GM20000 (cell line): Measurements from ENCODE around the gene EME1.

Experiments
- DNase-seq: peaks from one replicate; pipeline ENCODE4 v3.0.0; 2012; ENCODE audit warnings: low spot score
- TF ChIP-seq, protein P1 (sequence below): IDR thresholded peaks from 2 replicates; pipeline ENCODE4 v1.5.1; 2012; ENCODE audit warnings: mild to moderate bottlenecking, control low read depth; ENCODE audit errors: extremely low read depth, missing control alignments

Gene EME1, protein sequence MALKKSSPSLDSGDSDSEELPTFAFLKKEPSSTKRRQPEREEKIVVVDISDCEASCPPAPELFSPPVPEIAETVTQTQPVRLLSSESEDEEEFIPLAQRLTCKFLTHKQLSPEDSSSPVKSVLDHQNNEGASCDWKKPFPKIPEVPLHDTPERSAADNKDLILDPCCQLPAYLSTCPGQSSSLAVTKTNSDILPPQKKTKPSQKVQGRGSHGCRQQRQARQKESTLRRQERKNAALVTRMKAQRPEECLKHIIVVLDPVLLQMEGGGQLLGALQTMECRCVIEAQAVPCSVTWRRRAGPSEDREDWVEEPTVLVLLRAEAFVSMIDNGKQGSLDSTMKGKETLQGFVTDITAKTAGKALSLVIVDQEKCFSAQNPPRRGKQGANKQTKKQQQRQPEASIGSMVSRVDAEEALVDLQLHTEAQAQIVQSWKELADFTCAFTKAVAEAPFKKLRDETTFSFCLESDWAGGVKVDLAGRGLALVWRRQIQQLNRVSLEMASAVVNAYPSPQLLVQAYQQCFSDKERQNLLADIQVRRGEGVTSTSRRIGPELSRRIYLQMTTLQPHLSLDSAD

DNA sequence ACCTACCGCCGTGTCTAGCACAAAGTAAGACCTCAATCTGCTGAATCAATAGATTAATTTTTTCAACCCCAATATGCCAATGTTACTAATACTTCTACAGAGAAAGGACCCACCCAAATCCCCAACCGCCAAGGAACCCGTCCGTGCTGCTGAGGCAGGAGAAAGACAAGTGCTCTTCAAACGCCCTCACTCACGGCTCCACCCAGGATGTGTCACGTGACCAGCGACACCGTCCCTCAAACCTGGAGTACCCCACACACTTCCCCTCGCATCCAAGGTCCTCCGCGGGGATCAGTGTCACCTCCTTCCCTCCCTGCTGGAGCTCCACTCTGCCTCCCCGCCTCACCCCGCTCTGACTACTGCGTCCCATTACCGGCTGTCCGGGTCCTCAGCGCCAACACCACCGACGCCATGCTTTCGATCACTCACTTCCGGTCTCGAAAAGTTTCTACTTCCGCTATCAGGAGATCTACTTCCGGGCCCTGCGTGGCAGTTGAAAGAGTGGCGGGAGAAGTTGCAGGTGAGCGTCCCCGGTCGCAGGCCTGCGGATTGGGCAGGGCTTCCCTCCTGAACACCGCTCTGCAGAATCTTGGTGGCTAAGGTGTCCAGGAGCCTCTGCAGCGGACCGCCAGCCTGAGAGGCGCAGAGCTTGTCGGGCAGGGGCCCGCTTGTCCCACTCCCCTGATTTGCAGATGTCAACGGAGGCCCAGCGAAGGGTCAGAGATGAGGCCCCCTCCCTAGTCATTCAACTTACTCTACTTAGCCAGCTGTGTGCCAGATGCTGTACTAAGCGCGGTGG is at the start of gene EME1, which contains the start of gene MRPL27:
TSS of gene EME1 (plus strand) at position 472 of the 799 bp plus-strand sequence. CDS start 1,980 bp downstream, outside the sequence.
TSS of gene MRPL27 (minus strand) at position 427 of the 799 bp plus-strand sequence. CDS start at position 413, 14 bp downstream.
- DNase-seq: peak; percentile 87

DNA sequence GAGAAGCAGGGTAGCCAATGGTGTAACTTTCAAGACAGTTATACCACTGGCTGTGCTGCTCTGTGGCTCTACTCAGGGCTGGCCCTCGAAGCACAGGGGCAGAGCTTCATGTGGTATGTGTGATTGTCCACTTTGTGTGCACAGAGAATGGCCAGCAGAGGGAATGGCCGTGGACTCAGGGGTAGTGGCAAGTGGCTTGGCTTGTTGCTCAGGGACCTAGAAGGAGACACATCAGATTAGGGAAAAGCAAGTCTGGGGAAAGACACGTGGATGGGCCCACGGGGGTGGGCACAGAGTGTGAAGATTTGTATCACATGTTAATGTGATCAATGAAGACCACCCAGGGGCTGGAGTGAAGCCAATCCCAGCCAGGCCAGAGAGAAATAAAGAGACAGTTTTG is 47.1 kb upstream of the EME1 start:
- no peak for DNase-seq
- TF ChIP-seq, protein P1, sequence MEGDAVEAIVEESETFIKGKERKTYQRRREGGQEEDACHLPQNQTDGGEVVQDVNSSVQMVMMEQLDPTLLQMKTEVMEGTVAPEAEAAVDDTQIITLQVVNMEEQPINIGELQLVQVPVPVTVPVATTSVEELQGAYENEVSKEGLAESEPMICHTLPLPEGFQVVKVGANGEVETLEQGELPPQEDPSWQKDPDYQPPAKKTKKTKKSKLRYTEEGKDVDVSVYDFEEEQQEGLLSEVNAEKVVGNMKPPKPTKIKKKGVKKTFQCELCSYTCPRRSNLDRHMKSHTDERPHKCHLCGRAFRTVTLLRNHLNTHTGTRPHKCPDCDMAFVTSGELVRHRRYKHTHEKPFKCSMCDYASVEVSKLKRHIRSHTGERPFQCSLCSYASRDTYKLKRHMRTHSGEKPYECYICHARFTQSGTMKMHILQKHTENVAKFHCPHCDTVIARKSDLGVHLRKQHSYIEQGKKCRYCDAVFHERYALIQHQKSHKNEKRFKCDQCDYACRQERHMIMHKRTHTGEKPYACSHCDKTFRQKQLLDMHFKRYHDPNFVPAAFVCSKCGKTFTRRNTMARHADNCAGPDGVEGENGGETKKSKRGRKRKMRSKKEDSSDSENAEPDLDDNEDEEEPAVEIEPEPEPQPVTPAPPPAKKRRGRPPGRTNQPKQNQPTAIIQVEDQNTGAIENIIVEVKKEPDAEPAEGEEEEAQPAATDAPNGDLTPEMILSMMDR: no peak

More for the DNA sequence above, at the start of gene EME1, which contains the start of gene MRPL27:
- TF ChIP-seq, protein P1: no peak

DNA sequence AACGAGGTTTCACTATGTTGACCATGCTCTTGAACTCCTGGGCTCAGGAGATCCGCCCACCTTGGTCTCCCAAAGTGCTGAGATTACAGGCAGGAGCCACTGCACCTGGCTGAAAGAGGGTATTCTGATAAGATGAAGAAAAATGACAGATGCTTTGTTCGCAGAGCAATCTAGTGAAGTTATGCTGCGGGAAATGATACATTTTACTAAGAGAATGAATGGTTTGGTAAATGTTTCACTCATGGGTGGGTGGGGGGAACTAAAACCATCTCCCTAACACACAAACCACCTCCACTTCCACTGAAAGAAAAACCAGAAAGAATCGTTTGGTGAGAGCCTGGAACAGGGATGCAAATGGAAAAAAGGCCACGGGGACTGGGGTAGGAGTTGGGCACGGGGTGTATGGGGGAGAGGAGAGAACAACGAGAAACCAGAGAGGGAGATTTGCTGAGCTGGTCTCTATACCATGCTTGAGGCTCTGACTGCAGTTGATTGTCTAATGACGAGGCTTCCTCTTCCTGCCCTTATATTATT is 46.1 kb upstream of the EME1 start:
- peak; percentile 33 for DNase-seq
- TF ChIP-seq, protein P1: no peak

DNA sequence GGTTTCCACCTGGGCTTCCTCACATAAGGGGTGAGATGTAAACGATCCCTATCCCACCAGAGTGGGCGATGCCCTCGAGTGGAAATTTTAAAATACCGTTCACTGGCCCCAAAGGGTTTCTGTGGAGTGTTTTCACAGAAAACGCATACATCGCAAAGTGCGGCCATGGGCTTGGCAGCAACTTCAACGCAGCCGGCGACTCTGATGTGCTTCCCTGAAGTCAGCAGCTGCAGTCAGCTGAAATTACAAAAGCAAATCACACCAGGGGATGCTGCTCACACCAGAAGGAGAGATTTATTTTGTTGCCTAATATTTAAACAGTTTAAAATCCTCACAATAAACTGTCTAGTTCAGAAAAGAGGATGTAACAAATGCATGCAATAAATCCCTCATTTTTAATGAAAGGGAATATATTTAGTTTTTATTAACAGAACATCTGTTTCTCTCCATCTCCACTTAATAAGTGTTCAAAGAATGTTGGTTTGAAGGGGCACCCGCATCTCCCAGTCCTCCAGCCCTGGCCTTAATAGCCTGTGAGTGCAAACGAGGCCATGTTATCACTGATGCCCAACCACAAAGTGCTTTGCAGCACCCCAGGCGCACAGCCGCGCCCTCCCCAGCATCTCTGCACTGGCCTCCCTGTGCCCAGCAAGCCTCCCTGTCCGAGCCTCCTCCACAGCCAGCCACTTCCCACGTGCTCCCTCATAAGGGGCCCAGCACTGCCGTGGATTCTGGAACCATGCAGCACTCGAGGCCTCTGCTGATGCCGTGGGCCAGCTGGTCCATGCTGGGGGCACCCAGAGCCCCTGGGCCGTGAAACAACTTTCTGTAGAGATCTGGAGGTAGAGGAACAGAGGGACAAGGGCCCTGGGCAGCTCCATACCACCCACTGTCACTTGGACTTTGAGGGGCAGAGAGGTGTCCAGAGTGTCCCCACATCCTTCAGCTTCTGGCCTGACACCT is 44.4 kb upstream of the EME1 start:
- no peak for DNase-seq
- TF ChIP-seq, protein P1: no peak

DNA sequence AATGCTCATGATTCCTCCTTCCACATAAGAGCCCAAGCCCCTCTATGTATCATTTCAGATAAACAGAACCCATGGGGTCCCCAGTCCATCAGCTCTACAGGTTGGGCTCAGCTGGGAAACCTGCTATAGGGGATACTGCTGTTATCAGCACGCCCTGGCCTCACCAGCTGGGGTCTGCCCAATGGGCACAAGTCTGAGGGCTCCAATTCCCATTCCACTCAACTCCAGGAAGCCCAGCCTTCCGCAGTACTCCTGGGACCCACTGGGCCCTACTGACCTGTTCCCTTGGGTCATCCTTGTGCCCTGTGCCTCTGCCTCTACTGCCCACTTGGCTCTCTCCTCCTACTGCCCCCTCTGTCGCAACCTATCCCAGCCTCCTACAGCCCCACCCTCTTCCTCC is 43.3 kb upstream of the EME1 start:
- no peak for DNase-seq
- TF ChIP-seq, protein P1: no peak

DNA sequence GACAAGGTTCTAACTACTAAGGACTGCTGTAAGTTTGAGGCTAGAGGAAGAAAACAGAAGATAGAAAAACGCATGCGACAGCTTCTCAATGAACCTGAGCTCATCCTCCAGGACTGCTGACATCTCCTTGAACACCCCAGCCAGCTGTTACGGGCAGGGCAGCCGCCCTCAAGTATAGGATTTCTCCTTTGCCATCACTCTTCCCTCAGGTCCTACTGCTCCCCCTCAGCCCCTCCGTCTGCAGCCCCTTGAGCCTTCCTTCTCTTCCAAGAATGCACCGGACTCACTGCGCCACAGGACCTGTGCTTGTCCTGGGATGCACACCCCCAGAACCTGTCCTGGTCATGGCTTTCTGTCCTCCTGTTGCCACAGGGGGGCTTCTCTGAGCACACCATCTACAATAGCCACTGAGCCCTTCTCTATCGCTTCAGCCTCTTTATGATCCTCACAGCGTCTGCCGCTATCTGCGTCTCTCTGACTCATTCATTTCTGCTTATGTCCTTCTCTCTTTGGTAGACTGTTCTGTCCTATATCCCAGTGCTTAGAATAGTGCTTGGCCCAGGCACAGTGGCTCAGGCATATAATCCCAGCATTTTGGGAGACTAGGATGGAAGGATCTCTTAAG is 42.8 kb upstream of the EME1 start:
- DNase-seq: no peak
- TF ChIP-seq, protein P1: no peak
